ENCODE measurements around the gene BBS1.
"Not testable (repeated sequence)": the region's sequence is repeated elsewhere in the genome, so short reads cannot be mapped to it uniquely, and the experiment has no call there.

DNA sequence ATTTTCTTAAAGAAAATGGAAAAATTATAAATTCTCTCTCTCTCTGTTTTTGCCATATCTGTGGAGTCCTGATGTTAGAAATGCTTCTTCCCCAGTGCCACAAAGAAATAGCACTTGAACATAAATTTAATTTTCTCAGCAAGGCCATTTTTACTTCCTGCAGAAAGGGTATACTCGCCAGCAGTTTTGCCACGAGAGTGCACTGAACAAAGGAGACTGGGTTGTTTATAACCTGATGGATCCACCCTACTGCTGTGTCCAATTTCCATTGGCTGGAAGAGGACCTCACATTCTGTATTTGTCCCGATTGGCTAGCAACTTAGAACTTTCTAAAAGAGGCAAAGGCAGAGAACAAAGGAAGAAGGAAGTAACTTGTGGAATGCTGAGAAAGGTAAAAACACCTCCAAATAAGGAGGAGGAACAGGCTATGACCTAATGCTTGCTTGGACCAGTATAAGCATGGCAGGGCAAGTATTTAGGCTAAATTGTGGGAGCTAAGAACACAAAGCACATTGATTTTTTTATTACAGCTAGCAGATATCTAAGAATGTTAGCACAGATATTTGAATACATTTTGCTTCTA, 72.2 kb downstream of the BBS1 start:
- TF ChIP-seq YY1 (IDR thresholded peaks at IDR 0.05; ENCODE audit: insufficient read depth, insufficient read length); ZNF274 (IDR thresholded peaks at IDR 0.05; ENCODE audit: low read depth, low read length): not testable (repeated sequence)

Measured in NT2/D1 (cell line).